HK-2 (cell line): ENCODE measurements around the gene ADA.
"Not testable (repeated sequence)": the region's sequence is repeated elsewhere in the genome, so short reads cannot be mapped to it uniquely, and the experiment has no call there.

ENCODE experiments used
- DNase-seq: peaks from one replicate; pipeline ENCODE4 v3.0.0-alpha.2; 2018; ENCODE audit not compliant: unreplicated experiment

ADA gene

GRCh38 chr20:44678990-44679611 is 27.6 kb upstream of the ADA start:
- DNase-seq = no peak

- no peak for DNase-seq
Observed at GRCh38 chr20:44678242-44678641, 26.7 kb upstream of the ADA start.

GRCh38 chr20:44672318-44672902 is 20.9 kb upstream of the ADA start:
- DNase-seq = not testable (repeated sequence)

GRCh38 chr20:44671541-44671940 is 20.0 kb upstream of the ADA start:
- DNase-seq = not testable (repeated sequence)

- DNase-seq = peak; percentile 79
Observed at GRCh38 chr20:44670851-44671250, 19.4 kb upstream of the ADA start.

GRCh38 chr20:44666066-44666465 is 14.6 kb upstream of the ADA start:
- DNase-seq = no peak

- no peak for DNase-seq
Observed at GRCh38 chr20:44664131-44664530, 12.6 kb upstream of the ADA start.

- DNase-seq = no peak
Observed at GRCh38 chr20:44662261-44662660, 10.8 kb upstream of the ADA start.

- no peak for DNase-seq
Observed at GRCh38 chr20:44660581-44660980, 9.1 kb upstream of the ADA start.

GRCh38 chr20:44659931-44660330 is 8.4 kb upstream of the ADA start:
- no peak for DNase-seq

- no peak for DNase-seq
Observed at GRCh38 chr20:44658810-44659209, 7.3 kb upstream of the ADA start.

GRCh38 chr20:44657875-44658274 is 6.4 kb upstream of the ADA start:
- no peak for DNase-seq

- DNase-seq = no peak
Observed at GRCh38 chr20:44656448-44656847, 4.9 kb upstream of the ADA start.

- not testable (repeated sequence) for DNase-seq
Observed at GRCh38 chr20:44654210-44654609, 2.7 kb upstream of the ADA start.

GRCh38 chr20:44653546-44653945 is 2.0 kb upstream of the ADA start:
- no peak for DNase-seq

- no peak for DNase-seq
Observed at GRCh38 chr20:44651434-44651683, 140 bp downstream of the ADA start.

- peak; percentile 20 for DNase-seq
Observed at GRCh38 chr20:44650771-44651433, 597 bp downstream of the ADA start.

- no peak for DNase-seq
Observed at GRCh38 chr20:44649976-44650375, 1.5 kb downstream of the ADA start.

- no peak for DNase-seq
Observed at GRCh38 chr20:44649126-44649525, 2.4 kb downstream of the ADA start.

- DNase-seq = no peak
Observed at GRCh38 chr20:44648579-44648978, 2.9 kb downstream of the ADA start.

GRCh38 chr20:44648068-44648467 is 3.4 kb downstream of the ADA start:
- no peak for DNase-seq

GRCh38 chr20:44646641-44647274 is 4.7 kb downstream of the ADA start:
- no peak for DNase-seq

GRCh38 chr20:44646023-44646640 is 5.4 kb downstream of the ADA start:
- DNase-seq = no peak
